ACHN (cell line): ENCODE data around the gene ATXN10.
A peak's percentile ranks its signal among the peaks of the same experiment; 100 is the strongest.

ENCODE experiments used
- DNase-seq: peaks from one replicate; pipeline ENCODE4 v3.0.0-alpha.2; 2015
- in situ Hi-C: cut with HindIII; loops from 2 replicates; pipeline ENCODE4 v1.10.0; 2017; ENCODE audit warnings: low sequenced_read_pairs, low pct_ligation_motif_present, low pct_unique_long_range_greater_than_20kb

Gene ATXN10

GRCh38 chr22:45731798-45732495 lies 60.3 kb downstream of the ATXN10 start:
- in situ Hi-C loops, result no loop called here
- peak; percentile 37 for DNase-seq

- in situ Hi-C loops, result no loop called here
- DNase-seq, result no peak
Observed at GRCh38 chr22:45735273-45735672, 63.6 kb downstream of the ATXN10 start.

- DNase-seq, result no peak
- in situ Hi-C loops, result no loop called here
Observed at GRCh38 chr22:45738206-45738605, 66.6 kb downstream of the ATXN10 start.

GRCh38 chr22:45740236-45740635 lies 68.6 kb downstream of the ATXN10 start:
- DNase-seq, result no peak
- in situ Hi-C loops, result no loop called here

GRCh38 chr22:45742866-45743450 lies 71.3 kb downstream of the ATXN10 start:
- in situ Hi-C loops, result no loop called here
- no peak for DNase-seq

- in situ Hi-C loops, result no loop called here
- DNase-seq, result no peak
Observed at GRCh38 chr22:45743687-45744086, 72.1 kb downstream of the ATXN10 start.

GRCh38 chr22:45744442-45744841 lies 72.8 kb downstream of the ATXN10 start:
- in situ Hi-C loops, result no loop called here

GRCh38 chr22:45750626-45751025 lies 79.0 kb downstream of the ATXN10 start:
- in situ Hi-C loops, result no loop called here
- no peak for DNase-seq

More at GRCh38 chr22:45744442-45744841, 72.8 kb downstream of the ATXN10 start:
- no peak for DNase-seq

GRCh38 chr22:45752036-45752435 lies 80.4 kb downstream of the ATXN10 start:
- in situ Hi-C loops, result no loop called here
- DNase-seq, result no peak

- no peak for DNase-seq
- in situ Hi-C loops, result no loop called here
Observed at GRCh38 chr22:45754822-45755221, 83.2 kb downstream of the ATXN10 start.

GRCh38 chr22:45756558-45756957 lies 84.9 kb downstream of the ATXN10 start:
- no peak for DNase-seq
- in situ Hi-C loops, result no loop called here

- in situ Hi-C loops, result no loop called here
Observed at GRCh38 chr22:45757068-45757467, 85.4 kb downstream of the ATXN10 start.

GRCh38 chr22:45757936-45758335 lies 86.3 kb downstream of the ATXN10 start:
- in situ Hi-C loops, result no loop called here
- DNase-seq, result no peak

More at GRCh38 chr22:45757068-45757467, 85.4 kb downstream of the ATXN10 start:
- DNase-seq, result no peak

- no peak for DNase-seq
- in situ Hi-C loops, result no loop called here
Observed at GRCh38 chr22:45758603-45759002, 87.0 kb downstream of the ATXN10 start.

GRCh38 chr22:45760682-45761081 lies 89.0 kb downstream of the ATXN10 start:
- in situ Hi-C loops, result no loop called here
- no peak for DNase-seq

GRCh38 chr22:45762545-45763235 lies 91.1 kb downstream of the ATXN10 start:
- no peak for DNase-seq
- in situ Hi-C loops, result no loop called here

- DNase-seq, result no peak
- in situ Hi-C loops, result no loop called here
Observed at GRCh38 chr22:45763236-45763624, 91.6 kb downstream of the ATXN10 start.

- in situ Hi-C loops, result no loop called here
- no peak for DNase-seq
Observed at GRCh38 chr22:45768490-45768889, 96.9 kb downstream of the ATXN10 start.

GRCh38 chr22:45769569-45770210 lies 98.1 kb downstream of the ATXN10 start:
- in situ Hi-C loops, result no loop called here
- no peak for DNase-seq
